K562 (cell line): Measurements from ENCODE around the gene DVL2. TPM values are rescaled to one million over a fixed set of nuclear protein-coding genes. Genes with fewer than 3 reads are reported as not detected.

Experiments
- ARID2 ChIP-seq: fragments of 450-650 bp; IDR thresholded peaks from 2 replicates; pipeline ENCODE4 v1.6.1; 2017; ENCODE audit warnings: antibody characterized with exemption, mild to moderate bottlenecking
- BDP1 ChIP-seq: IDR thresholded peaks from 3 replicates; pipeline ENCODE4 v1.6.1; 2011; ENCODE audit not compliant: insufficient read length, insufficient read depth
- C11orf30 ChIP-seq: fragments of 450-650 bp; IDR thresholded peaks from 2 replicates; pipeline ENCODE4 v1.6.1; 2016; ENCODE audit warnings: low read depth, mild to moderate bottlenecking
- CBFA2T3 ChIP-seq: fragments of 450-650 bp; IDR thresholded peaks from 2 replicates; pipeline ENCODE4 v1.6.1; 2017
- CSDE1 ChIP-seq, 2 experiments: fragments of 450-650 bp; IDR thresholded peaks; 2 replicates each; pipeline ENCODE4 v1.6.1; 2016; ENCODE audit warnings: mild to moderate bottlenecking in 1 of 2
- CTBP1 ChIP-seq: fragments of 450-650 bp; IDR thresholded peaks from 2 replicates; pipeline ENCODE4 v1.6.1; 2016; ENCODE audit warnings: borderline replicate concordance
- HDAC6 ChIP-seq: IDR thresholded peaks from 2 replicates; pipeline ENCODE4 v1.6.1; 2012; ENCODE audit warnings: low read depth, mild to moderate bottlenecking, control low read depth, inconsistent platforms, low read length, moderate library complexity
- HMGN3 ChIP-seq: IDR thresholded peaks from 2 replicates; pipeline ENCODE4 v1.6.1; 2011; ENCODE audit warnings: borderline replicate concordance, low read depth, mild to moderate bottlenecking, mixed read lengths, low read length; ENCODE audit not compliant: insufficient read length; ENCODE audit errors: extremely low read depth
- HOXB6 ChIP-seq: fragments of 250-450 bp; sonication (Bioruptor Pico); IDR thresholded peaks from 2 replicates; pipeline ENCODE4 v1.5.1; 2022; ENCODE audit warnings: mild to moderate bottlenecking, borderline replicate concordance
- IRF1 ChIP-seq: sonication (generic); formaldehyde crosslinking; IDR thresholded peaks from 2 replicates; pipeline ENCODE4 v1.8.0; 2022; ENCODE audit warnings: missing genetic modification reagents, mild to moderate bottlenecking, borderline replicate concordance
- IRF9 ChIP-seq: fragments of 450-650 bp; IDR thresholded peaks from 2 replicates; pipeline ENCODE4 v1.6.1; 2016; ENCODE audit warnings: missing biosample characterization, missing genetic modification characterization
- KDM1A ChIP-seq, 2 experiments: fragments of 450-650 bp; IDR thresholded peaks; 2 replicates each; pipeline ENCODE4 v1.6.1; 2016; ENCODE audit warnings: mild to moderate bottlenecking in 2 of 2
- L3MBTL2 ChIP-seq: fragments of 450-650 bp; IDR thresholded peaks from 2 replicates; pipeline ENCODE4 v1.6.1; 2016; ENCODE audit warnings: mild to moderate bottlenecking, moderate library complexity
- MLLT1 ChIP-seq, 2 experiments: fragments of 450-650 bp; IDR thresholded peaks; 2 replicates each; pipeline ENCODE4 v1.6.1; 2016
- NR2C2 ChIP-seq, 2 experiments: fragments of 200-800 bp in 1 of 2; sonication (Bioruptor generic) in 1 of 2; sonication (generic) in 1 of 2; formaldehyde crosslinking in 1 of 2; IDR thresholded peaks; 2 replicates each; pipeline versions ENCODE4 v1.6.1 to v1.8.0; 2016 to 2022; ENCODE audit warnings: mild to moderate bottlenecking in 1 of 2, missing compliant biosample characterization in 1 of 2, missing genetic modification characterization in 1 of 2, missing genetic modification reagents in 1 of 2
- RBBP5 ChIP-seq: fragments of 200-600 bp; sonication (generic); IDR thresholded peaks from 2 replicates; pipeline ENCODE4 v1.6.1; 2012; ENCODE audit warnings: borderline replicate concordance, mild to moderate bottlenecking, low read length, control low read depth, inconsistent platforms; ENCODE audit not compliant: insufficient read depth, poor library complexity, severe bottlenecking
- SAFB2 ChIP-seq: fragments of 200-400 bp; formaldehyde crosslinking; IDR thresholded peaks from 2 replicates; pipeline ENCODE4 v1.6.1; 2018; ENCODE audit warnings: borderline replicate concordance, low read length, low read depth, moderate library complexity; ENCODE audit not compliant: severe bottlenecking
- SMAD4 ChIP-seq: fragments of 250-450 bp; sonication (Bioruptor Pico); conservative IDR thresholded peaks from 2 replicates; pipeline ENCODE4 v1.8.0; 2021; ENCODE audit warnings: inconsistent platforms, mild to moderate bottlenecking, moderate library complexity
- SNRNP70 ChIP-seq: fragments of 200-400 bp; formaldehyde crosslinking; optimal IDR thresholded peaks from 2 replicates; pipeline ENCODE3; 2017; ENCODE audit warnings: low read depth, low read length
- SRSF7 ChIP-seq: fragments of 200-400 bp; formaldehyde crosslinking; optimal IDR thresholded peaks from 2 replicates; pipeline ENCODE3; 2017; ENCODE audit warnings: mild to moderate bottlenecking, low read depth, low read length
- TAF1 ChIP-seq: IDR thresholded peaks from 2 replicates; pipeline ENCODE4 v1.6.1; 2011; ENCODE audit warnings: mild to moderate bottlenecking, low read length, moderate library complexity; ENCODE audit not compliant: insufficient read depth, control insufficient read depth, severe bottlenecking; ENCODE audit errors: extremely low read depth
- TARDBP ChIP-seq: fragments of 450-650 bp; IDR thresholded peaks from 2 replicates; pipeline ENCODE4 v1.6.1; 2016
- THRB ChIP-seq: fragments of 450-650 bp; formaldehyde crosslinking; conservative IDR thresholded peaks from 2 replicates; pipeline ENCODE4 v1.4.0; 2022; ENCODE audit warnings: mild to moderate bottlenecking, missing genetic modification characterization
- TRIM28 ChIP-seq: fragments of 450-650 bp; IDR thresholded peaks from 2 replicates; pipeline ENCODE4 v1.6.1; 2017
- ZBTB7A ChIP-seq: IDR thresholded peaks from 2 replicates; pipeline ENCODE4 v1.6.1; 2011; ENCODE audit warnings: low read depth, mild to moderate bottlenecking, low read length, moderate library complexity, borderline replicate concordance; ENCODE audit not compliant: control insufficient read depth
- ZNF23 ChIP-seq: fragments of 250-450 bp; sonication (Bioruptor Pico); IDR thresholded peaks from 2 replicates; pipeline ENCODE4 v1.4.0; 2020; ENCODE audit warnings: mild to moderate bottlenecking
- polyA plus RNA-seq, 8 experiments: library from polyadenylated mRNA; depleted of rRNA in 4 of 8; stranded (reverse) in 5 of 8; unstranded in 3 of 8; fragments of >200 nt; fragmentation: Nextera tagmentation in 2 of 8; fragmentation: Illumina TruSeq in 1 of 8; extraction: Ambion mirVana in 2 of 8; extraction: Trizol in 1 of 8; gene quantifications; 2 replicates each; pipeline versions ENCODE4 v1.2.1 to v1.2.3, GENCODE V29; 2011 to 2014; ENCODE audit warnings: inconsistent platforms in 1 of 8, missing spikeins in 1 of 8
- total RNA-seq, 7 experiments: library from RNA; depleted of rRNA in 6 of 7; stranded (reverse); fragments of >200 nt in 6 of 7; fragmentation: Illumina TruSeq in 2 of 7; extraction: Trizol in 2 of 7; gene quantifications; 2 replicates each; pipeline versions ENCODE4 v1.2.1 to v1.2.3, GENCODE V29; 2011 to 2021; ENCODE audit warnings: low replicate concordance in 1 of 7

DVL2 gene
- total and polyA plus RNA-seq, 9 of the 15 experiments (the other 6 are each of a cell fraction or from before 2014, with no cell fraction given), result 1.3 to 49.5 (median 24.3) TPM

GRCh38 chr17:7238420-7239090 lies 4.2 kb upstream of the DVL2 start (continued):
- TF ChIP-seq RBBP5 (peak; percentile 26), IRF1 (CRISPR knock-in tag) (no peak), HOXB6 (CRISPR knock-in tag) (no peak), SMAD4 (CRISPR knock-in tag) (no peak), L3MBTL2 (no peak), IRF9 (no peak), THRB (no peak), ZNF23 (no peak), HMGN3 (no peak), NR2C2 (CRISPR knock-in tag; IDR thresholded peaks at IDR 0.05) (no peak), NR2C2 (tag; IDR thresholded peaks at IDR 0.05) (no peak), HDAC6 (no peak), ARID2 (no peak), TARDBP (no peak), SNRNP70 (no peak), CTBP1 (no peak), BDP1 (no peak), ZBTB7A (no peak; the same call in 1 of the 2 replicates), TAF1 (peak; percentile 31), TRIM28 (no peak), KDM1A (IDR thresholded peaks at IDR 0.05) (no peak), SRSF7 (no peak), SAFB2 (no peak), MLLT1 (IDR thresholded peaks at IDR 0.05) (peak in 1 of 2 experiments; percentile 59; a peak in 1 of 4 replicates), CSDE1 (IDR thresholded peaks at IDR 0.05) (no peak), CBFA2T3 (no peak), C11orf30 (no peak)
